AML-193 (cell line): ENCODE data around the gene RBM19.
"Not testable (repeated sequence)": the region's sequence is repeated elsewhere in the genome, so short reads cannot be mapped to it uniquely, and the experiment has no call there.

ENCODE experiments used
- DNase-seq, 2 experiments: peaks; one replicate each; lab custom pipeline; 2025; lab: John Stamatoyannopoulos, UW

RBM19 gene

GRCh38 chr12:113831476-113831875 is 134.6 kb downstream of the RBM19 start:
- no peak for DNase-seq

DNA sequence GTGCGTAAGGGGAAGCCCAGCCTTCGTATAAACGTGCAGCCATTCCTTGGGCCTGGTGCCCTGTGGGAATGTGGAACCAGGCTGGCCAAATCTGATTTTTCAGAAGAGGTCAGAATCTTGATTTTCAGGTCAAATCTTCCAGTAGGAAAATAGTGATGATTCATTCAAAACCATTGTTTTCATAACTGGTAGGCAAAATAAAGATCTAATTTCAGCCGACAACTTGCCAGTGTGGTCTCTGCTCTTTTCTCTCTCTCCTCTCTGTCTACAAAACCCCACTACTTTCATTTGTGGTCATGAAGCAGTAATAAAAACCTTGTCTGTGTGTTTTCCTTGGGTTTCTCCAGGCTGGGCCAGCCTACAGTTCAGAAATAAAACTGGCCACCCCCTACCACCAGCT is 135.1 kb downstream of the RBM19 start:
- DNase-seq: no peak

- no peak for DNase-seq
Measured at GRCh38 chr12:113829212-113829611, 136.9 kb downstream of the RBM19 start.

GRCh38 chr12:113827539-113828114 is 138.5 kb downstream of the RBM19 start:
- no peak for DNase-seq

DNA sequence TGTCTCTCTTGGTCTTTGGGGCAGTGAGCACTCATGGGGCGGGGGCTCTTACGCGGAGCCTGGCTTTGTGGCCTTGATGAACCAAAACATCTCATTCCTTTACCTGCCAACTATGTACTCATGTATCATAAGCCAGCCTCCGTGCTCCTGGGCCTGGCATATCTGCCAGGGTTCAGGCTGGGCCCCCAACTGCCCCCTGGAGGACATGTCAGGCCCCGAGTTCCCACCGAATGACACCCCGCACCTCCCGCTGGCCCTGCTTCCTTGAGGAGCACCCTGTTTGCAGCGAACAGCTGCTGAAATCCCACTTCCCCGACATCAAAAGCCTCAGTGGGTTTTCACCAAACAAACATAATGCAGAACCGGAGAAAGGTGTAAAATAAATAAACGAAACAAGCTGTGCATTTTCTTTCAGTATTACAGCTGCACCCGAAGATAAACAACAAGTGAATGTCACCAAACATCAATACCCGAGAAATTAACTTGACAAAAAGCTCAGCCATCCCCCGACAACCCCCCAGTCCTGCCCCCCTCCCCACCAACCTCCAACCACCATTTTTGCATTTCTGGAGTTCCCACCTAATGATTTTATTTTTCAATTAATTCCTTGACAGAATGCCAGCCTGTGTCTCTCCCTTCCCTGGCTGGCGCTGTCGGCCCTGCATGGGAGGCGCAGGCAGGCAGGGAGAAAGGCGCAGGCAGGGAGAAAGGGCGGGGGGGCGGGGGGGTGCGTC is 139.2 kb downstream of the RBM19 start:
- DNase-seq: no peak

DNA sequence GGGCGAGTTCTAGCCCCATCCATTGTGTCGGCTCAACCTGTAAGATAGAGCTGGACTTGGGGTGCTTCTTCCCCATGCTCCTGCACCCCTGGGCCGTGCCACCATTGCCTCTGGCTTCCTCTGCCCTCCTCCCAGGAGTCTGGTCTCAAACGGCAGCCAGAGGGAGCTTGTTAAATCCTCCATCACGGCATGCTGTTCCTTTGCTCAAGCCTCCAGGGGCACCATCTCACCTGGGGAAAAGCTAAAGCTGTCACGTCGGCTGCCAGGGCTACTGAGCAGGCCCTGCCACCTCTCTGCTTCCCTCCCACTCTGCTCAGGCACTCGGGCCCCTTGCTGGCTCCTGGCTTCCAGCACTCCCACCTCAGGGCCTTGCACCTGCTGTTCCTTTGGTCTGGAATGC is 140.4 kb downstream of the RBM19 start:
- no peak for DNase-seq

DNA sequence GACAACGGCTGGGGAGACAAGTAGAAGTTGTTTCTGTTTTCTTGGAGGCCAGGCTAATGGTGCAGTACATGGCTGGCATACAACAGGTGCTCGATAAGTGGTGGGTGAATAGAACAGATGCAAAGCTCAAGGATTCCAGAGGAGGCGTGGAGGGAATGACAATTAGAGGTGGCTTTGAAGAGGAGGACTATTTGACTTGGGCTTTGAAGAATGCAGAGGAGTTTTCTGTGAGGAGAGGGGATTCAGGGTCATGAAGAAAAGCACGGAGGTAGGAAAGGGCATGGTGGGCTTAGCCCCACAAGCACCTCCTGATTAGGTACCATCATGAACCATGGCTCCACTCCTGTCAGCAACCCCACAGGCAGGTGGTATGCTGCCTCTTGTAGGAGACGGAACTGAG is 142.3 kb downstream of the RBM19 start:
- no peak for DNase-seq

DNA sequence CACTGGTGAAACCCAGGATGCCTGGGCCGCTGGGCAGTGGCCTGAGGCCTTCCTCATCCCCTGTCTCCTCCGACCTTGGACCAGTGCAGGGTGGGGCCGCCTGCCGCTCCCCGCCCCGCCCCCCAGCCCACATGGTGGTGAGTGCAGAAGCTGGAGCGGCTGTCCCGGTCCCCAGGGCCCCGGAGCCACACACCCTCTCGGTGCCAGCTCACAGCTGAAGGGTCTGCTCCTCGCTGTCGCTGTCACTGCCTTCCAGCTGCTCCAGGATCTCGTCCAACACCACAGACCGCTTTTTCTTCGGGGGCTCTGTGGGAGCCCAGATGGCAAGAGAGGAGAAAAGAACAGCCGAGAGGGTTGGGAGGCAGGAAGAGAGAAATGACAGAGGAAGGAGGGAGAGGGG is 143.1 kb downstream of the RBM19 start:
- DNase-seq: no peak

- DNase-seq: no peak
Measured at GRCh38 chr12:113820842-113821241, 145.3 kb downstream of the RBM19 start.

- no peak for DNase-seq
Measured at GRCh38 chr12:113820309-113820708, 145.8 kb downstream of the RBM19 start.

GRCh38 chr12:113819495-113819894 is 146.6 kb downstream of the RBM19 start:
- DNase-seq: no peak

DNA sequence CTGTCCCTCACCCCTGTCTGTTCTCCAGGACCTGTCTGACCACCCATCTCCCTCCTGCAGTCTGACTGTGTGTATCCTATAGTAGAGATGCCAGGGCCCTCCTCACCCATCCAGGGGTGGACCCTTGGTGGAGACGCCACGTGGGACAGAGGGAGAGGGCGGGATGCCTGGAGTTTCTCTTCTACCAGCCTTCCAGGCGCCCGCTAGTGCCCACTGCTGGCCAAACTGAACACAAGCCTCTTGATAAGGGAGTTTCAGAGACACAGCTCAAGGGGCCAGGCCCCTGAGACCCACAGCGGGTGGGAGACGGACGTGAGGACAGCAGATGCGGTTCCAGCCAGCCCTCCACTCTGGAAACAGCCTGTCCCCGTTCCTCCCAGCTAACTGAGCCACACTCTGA is 147.3 kb downstream of the RBM19 start:
- no peak for DNase-seq

DNA sequence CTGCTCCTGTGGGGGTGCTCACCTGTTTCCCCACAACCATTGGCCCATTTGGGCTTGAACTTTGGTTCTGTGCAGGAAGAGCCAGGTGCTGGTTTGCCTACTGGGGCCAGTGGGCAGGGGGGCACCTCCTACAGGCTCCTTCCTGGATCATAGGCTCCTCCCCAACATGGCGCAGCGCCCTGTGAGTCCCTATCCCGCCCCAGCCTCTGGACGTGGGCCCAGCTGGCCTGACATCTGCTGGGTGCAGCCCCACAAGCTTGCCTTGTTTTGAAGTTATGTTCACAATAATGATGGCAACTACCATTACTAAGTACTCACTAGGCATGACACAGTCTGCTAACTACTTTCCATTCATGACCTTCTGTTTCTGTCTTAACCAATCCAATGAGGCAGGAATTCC is 147.8 kb downstream of the RBM19 start:
- DNase-seq: no peak

DNA sequence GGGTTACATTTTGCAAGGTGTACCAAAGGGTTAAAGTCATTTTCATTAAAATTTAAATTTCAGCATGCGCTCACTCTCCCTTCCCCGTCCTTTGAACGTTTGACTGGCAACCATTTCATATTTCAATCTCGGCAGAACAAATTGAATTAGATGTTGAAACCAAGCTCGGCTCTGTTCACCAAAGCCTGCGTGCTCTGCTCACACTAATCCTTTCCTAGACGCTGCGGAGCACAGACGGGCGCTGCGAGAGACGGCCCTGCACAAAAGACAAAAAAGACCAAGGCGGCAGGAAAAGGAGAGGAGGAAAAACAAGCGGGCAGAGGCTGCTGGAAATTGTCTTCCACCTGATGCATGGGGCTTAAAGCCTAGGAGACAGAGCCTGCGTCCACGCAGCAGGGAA is 149.3 kb downstream of the RBM19 start:
- no peak for DNase-seq

DNA sequence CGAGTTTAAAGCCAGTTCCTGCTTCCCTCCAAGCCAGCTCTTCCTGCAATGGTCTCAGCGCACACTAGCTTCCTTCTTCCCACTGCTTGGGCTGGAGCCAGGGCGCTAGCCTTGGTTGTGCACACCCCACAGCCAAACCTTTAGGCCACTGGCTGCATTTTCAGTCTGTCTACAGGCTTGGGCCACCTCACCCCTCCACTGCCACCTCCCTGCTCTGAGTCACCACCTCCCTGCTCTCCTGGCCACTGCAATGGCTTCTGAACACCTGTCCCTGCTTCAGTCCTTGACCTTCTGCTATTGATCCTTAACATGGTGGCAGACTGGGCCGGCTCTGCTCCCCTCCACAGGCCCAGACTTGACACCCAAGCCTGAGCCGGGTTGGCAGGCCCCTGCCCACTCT is 151.1 kb downstream of the RBM19 start:
- DNase-seq: no peak

GRCh38 chr12:113813229-113813541 is 152.9 kb downstream of the RBM19 start:
- no peak for DNase-seq

- DNase-seq: no peak
Measured at GRCh38 chr12:113812411-113813228, 153.5 kb downstream of the RBM19 start.

GRCh38 chr12:113809462-113810220 is 156.5 kb downstream of the RBM19 start:
- not testable (repeated sequence) for DNase-seq

DNA sequence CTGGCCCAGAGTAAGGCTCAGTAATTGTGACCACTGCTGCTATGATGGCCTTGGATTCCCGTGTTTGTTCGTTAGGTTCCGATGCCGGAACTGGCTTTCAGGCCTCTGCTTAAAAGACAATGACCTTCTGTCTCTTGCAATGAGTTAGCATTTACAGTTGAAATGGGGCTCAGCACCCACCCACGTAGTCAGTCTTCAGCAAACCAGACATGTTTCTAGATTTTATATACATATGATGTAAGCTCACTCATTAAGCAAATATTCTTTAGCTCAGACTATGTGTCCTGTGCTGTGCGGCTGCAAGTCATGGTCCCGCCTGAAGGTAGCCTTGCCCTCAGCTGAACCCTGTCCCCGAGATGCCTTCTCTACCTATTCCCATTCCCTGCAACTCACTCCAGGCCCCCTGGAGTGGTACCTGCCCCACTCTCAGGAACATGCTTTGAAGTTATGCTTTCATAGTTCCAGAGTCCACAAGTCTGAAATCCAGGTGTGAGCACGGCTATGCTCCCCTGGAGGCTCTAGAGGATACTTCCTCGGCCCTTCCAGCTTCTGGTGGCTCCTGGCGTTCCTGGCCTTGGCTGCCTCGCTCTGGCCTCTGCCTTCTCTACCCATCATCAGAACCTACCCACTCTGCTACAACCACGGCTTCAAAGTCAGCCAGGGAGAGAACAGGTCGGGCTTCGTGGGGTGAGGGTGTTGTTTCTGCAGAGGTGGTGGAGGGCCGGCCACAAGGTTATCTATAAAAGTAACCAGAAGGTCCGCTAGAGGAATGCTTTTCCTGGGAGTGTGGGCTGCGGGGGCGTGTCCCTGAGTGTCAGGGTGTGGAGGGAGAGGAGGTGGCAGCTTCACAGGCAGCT is 157.8 kb downstream of the RBM19 start:
- DNase-seq: no peak

DNA sequence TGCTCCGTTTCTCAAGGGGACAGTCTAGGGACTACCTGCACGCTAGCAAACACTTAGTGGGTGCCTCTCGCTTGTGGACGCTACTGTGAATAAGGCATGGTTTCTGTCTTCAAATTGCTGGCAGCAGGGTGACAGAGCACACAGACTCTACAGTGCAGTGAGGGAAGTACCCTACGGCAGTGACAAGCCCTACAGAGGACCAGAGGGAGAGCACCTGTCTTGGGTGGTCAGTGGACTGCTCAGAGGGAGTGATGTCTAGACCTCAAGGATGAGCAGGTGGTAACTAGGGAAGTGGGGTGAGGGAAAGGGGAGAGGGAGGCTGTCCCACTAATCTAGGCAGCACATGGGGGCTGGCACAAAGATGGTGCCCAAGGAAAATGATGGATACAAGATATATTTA is 160.5 kb downstream of the RBM19 start:
- DNase-seq: no peak

DNA sequence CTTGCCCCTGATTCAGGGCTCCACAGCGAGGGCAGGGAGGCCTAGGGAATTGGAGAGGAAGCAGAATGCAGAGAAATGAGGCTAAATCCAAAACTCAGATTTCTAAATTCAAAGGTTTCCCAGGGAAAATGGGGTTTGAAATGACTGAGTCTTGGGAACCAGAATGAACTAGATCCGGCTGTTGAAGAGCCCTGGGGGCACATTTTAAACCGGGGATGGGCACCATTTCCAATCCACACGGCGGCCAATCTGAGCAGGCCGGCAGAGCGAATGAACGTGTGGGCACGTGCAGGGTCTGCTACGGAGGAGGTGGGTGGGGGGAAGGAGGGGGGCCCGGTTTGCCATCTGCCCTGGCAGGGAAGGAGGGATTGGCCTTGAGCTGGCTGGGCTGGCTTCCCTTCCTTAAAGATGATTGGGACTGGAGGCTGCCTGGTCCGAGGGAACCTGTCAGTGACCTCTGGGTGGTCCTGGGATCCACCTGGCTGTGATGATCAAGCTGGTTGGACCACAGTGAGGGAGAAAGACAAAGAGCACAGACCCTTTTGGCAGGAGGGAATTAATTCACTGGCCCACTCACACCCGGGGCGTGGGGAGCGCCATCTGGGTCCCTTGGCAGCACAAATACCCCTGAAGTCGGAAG is 161.0 kb downstream of the RBM19 start:
- DNase-seq: no peak
